Caco-2 (cell line): ENCODE results near the gene RETREG1. TPM values are rescaled to one million over a fixed set of nuclear protein-coding genes. Genes with fewer than 3 reads are reported as not detected.
"Not testable (repeated sequence)": the region's sequence is repeated elsewhere in the genome, so short reads cannot be mapped to it uniquely, and the experiment has no call there.

Source experiments
- BruUV-seq: library from RNA; stranded (reverse); fragments of 400-500 nt; replicated peaks from 2 replicates; lab custom pipeline; 2021; lab: Mats Ljungman, UMichigan
- CTCF ChIA-PET: fragments of 300-600 bp; sonication (Branson Sonifier 250); formaldehyde crosslinking; loops from one replicate; lab custom pipeline; 2022; ENCODE audit warnings: antibody characterized with exemption; lab: Charles Lee
- POLR2A ChIA-PET: fragments of 300-600 bp; sonication (Branson Sonifier 250); formaldehyde crosslinking; loops from one replicate; lab custom pipeline; 2022; ENCODE audit warnings: antibody characterized with exemption; lab: Charles Lee
- DNase-seq, 2 experiments: peaks; one replicate each; pipeline versions ENCODE4 v3.0.0 to v3.0.0-alpha.2; 2020 to 2022
- H3K27me3 ChIP-seq: replicated peaks from 2 replicates; pipeline ENCODE4 v1.6.0; 2011; ENCODE audit warnings: low read length; ENCODE audit not compliant: control insufficient read depth, insufficient read depth
- H3K36me3 ChIP-seq: 2 replicates; pipeline ENCODE4 v1.5.1; 2011; ENCODE audit warnings: low read length; ENCODE audit not compliant: control insufficient read depth, insufficient read depth
- H3K4me1 ChIP-seq: fragments of 250-450 bp; sonication (Bioruptor Pico); 2 replicates; pipeline ENCODE4 v1.5.1; 2020; ENCODE audit warnings: mild to moderate bottlenecking
- H3K4me3 ChIP-seq: 2 replicates; pipeline ENCODE4 v1.5.1; 2011; ENCODE audit warnings: low read depth, mild to moderate bottlenecking, control low read depth, low read length
- H3K9me3 ChIP-seq: fragments of 250-450 bp; sonication (Bioruptor Pico); 2 replicates; pipeline ENCODE4 v1.5.1; 2020; ENCODE audit warnings: mild to moderate bottlenecking, moderate library complexity
- H3K27ac Mint-ChIP-seq: one replicate; pipeline ENCODE4 v1.8.0; 2022; ENCODE audit warnings: mixed read lengths; ENCODE audit not compliant: unreplicated experiment
- H3K27me3 Mint-ChIP-seq: one replicate; pipeline ENCODE4 v1.8.0; 2022; ENCODE audit warnings: mixed read lengths; ENCODE audit not compliant: insufficient read depth, unreplicated experiment
- H3K36me3 Mint-ChIP-seq: one replicate; pipeline ENCODE4 v1.8.0; 2022; ENCODE audit warnings: mild to moderate bottlenecking, mixed read lengths; ENCODE audit not compliant: insufficient read depth, unreplicated experiment
- H3K4me1 Mint-ChIP-seq: one replicate; pipeline ENCODE4 v1.8.0; 2022; ENCODE audit warnings: low read depth, mixed read lengths; ENCODE audit not compliant: unreplicated experiment
- H3K4me3 Mint-ChIP-seq: one replicate; pipeline ENCODE4 v1.8.0; 2022; ENCODE audit warnings: mild to moderate bottlenecking, moderate library complexity, mixed read lengths; ENCODE audit not compliant: unreplicated experiment
- H3K9me3 Mint-ChIP-seq: one replicate; pipeline ENCODE4 v1.8.0; 2022; ENCODE audit warnings: mixed read lengths; ENCODE audit not compliant: unreplicated experiment
- CTCF ChIP-seq, 2 experiments: fragments of 200-600 bp in 1 of 2; IDR thresholded peaks; 1 replicate in 1 of 2; 2 replicates in 1 of 2; pipeline versions ENCODE4 v1.5.1 to v1.8.0; 2011 to 2022; ENCODE audit warnings: antibody characterized with exemption in 1 of 2, control low read depth in 1 of 2, inconsistent platforms in 1 of 2, low read depth in 1 of 2, low read length in 1 of 2, mild to moderate bottlenecking in 1 of 2, moderate library complexity in 1 of 2; ENCODE audit not compliant: insufficient read depth in 1 of 2, severe bottlenecking in 1 of 2, unreplicated experiment in 1 of 2
- intact Hi-C: fragments of 100-400 bp; cut with micrococcal nuclease; formaldehyde crosslinking; loops from one replicate; pipeline ENCODE4 v1.10.0; 2022; ENCODE audit not compliant: unreplicated experiment
- total RNA-seq: library from RNA; stranded (reverse); gene quantifications from 2 replicates; pipeline ENCODE4 v1.2.3, GENCODE V29; 2022

Gene RETREG1
- total RNA-seq, 1 experiment from 2014 or later: 15.1 TPM

- no TSS peak for BruUV-seq
- Histone ChIP-seq H3K4me3 (peak overlapping the region; percentile 84), H3K27me3 (no peaks in the 10 kb centered on the region), H3K9me3 (no peaks in the 10 kb centered on the region), H3K36me3 (no peaks in the 10 kb centered on the region), H3K4me1 (no peaks in the 10 kb centered on the region)
- Mint-ChIP-seq H3K4me1 (no peaks in the 10 kb centered on the region), H3K9me3 (no peaks in the 10 kb centered on the region), H3K36me3 (no peaks in the 10 kb centered on the region), H3K27ac (peak overlapping the region; percentile 43), H3K4me3 (no peak overlapping the region), H3K27me3 (no peaks in the 10 kb centered on the region)
- TF ChIP-seq CTCF (IDR thresholded peaks at IDR 0.05; ENCODE audit: insufficient read depth in 1 of 2, low read depth in 1 of 2, low read length in 1 of 2, severe bottlenecking in 1 of 2, unreplicated experiment in 1 of 2): no peak
- ChIA-PET CTCF (interaction anchor here (0.7 kb wide), 1 partner anchor 30 kb away, joined by 3 read pairs; no protein-coding TSS in a partner anchor), POLR2A (no interaction called here)
- peak in 1 of 2 experiments; percentile 16 for DNase-seq
- intact Hi-C loops: loop anchor here (1.0 to 5.0 kb wide), 3 partner anchors 31 to 63 kb away; no protein-coding TSS in a partner anchor
Observed at GRCh38 chr5:16615741-16616535, 859 bp downstream of the RETREG1 start.

GRCh38 chr5:16612007-16612406, 4.8 kb downstream of the RETREG1 start:
- H3K27ac Mint-ChIP-seq: no peak overlapping the region
- DNase-seq: no peak
- H3K36me3 Mint-ChIP-seq: no peaks in the 10 kb centered on the region
- no peaks in the 10 kb centered on the region for H3K9me3 Mint-ChIP-seq
- H3K4me1 Mint-ChIP-seq: peaks cover 6% of the 10 kb centered on the region
- ChIA-PET POLR2A (no interaction called here), CTCF (no interaction called here)
- BruUV-seq: no TSS peak
- Histone ChIP-seq H3K9me3 (no peaks in the 10 kb centered on the region), H3K4me1 (0 out of 2 replicates have a peak, but pooled peaks cover 3% of the 10 kb centered on the region), H3K4me3 (no peak overlapping the region), H3K36me3 (no peaks in the 10 kb centered on the region), H3K27me3 (no peaks in the 10 kb centered on the region)
- no peak overlapping the region for H3K4me3 Mint-ChIP-seq
- TF ChIP-seq CTCF (IDR thresholded peaks at IDR 0.05; ENCODE audit: insufficient read depth in 1 of 2, low read depth in 1 of 2, low read length in 1 of 2, severe bottlenecking in 1 of 2, unreplicated experiment in 1 of 2): no peak
- no peaks in the 10 kb centered on the region for H3K27me3 Mint-ChIP-seq
- intact Hi-C loops: no loop called here

- CTCF ChIA-PET, H3K9me3 ChIP-seq, DNase-seq, POLR2A ChIA-PET, H3K4me1 Mint-ChIP-seq, intact Hi-C loops, H3K36me3 ChIP-seq, H3K4me3 ChIP-seq, H3K9me3 Mint-ChIP-seq, H3K27me3 Mint-ChIP-seq, H3K27me3 ChIP-seq, H3K36me3 Mint-ChIP-seq, H3K4me3 Mint-ChIP-seq, H3K27ac Mint-ChIP-seq, H3K4me1 ChIP-seq, BruUV-seq: not testable (repeated sequence)
Observed at GRCh38 chr5:16610896-16611295, 5.9 kb downstream of the RETREG1 start.
